ENCODE measurements around the gene KLK6. TPM values are rescaled to one million over a fixed set of nuclear protein-coding genes. Genes with fewer than 3 reads are reported as not detected.

KLK6 gene
- total and polyA plus RNA-seq, 4 donors, result not detected

GRCh38 chr19:51016798-51017683 lies 47.6 kb upstream of the KLK6 start:
- no peak for TF ChIP-seq YY1 (IDR thresholded peaks at IDR 0.05)
- TF ChIP-seq ATF3 (IDR thresholded peaks at IDR 0.05), result no peak
- TF ChIP-seq HNF4G (IDR thresholded peaks at IDR 0.05), result no peak
- no peak for TF ChIP-seq REST (IDR thresholded peaks at IDR 0.05)
- TF ChIP-seq RAD21 (IDR thresholded peaks at IDR 0.05), result peak in 1 of 2 donors; percentile 19
- TF ChIP-seq FOXA1 (IDR thresholded peaks at IDR 0.05), result no peak
- TF ChIP-seq MAX (IDR thresholded peaks at IDR 0.05), result no peak
- TF ChIP-seq TAF1 (conservative IDR thresholded peaks at IDR 0.05), result no peak
- peak; percentile 42 for TF ChIP-seq CTCF (IDR thresholded peaks at IDR 0.05; ENCODE audit: low read depth, low read length, missing input control)
- TF ChIP-seq FOXA2 (IDR thresholded peaks at IDR 0.05), result no peak
- no peak for TF ChIP-seq ZBTB33 (IDR thresholded peaks at IDR 0.05)
- no peak for TF ChIP-seq EGR1 (IDR thresholded peaks at IDR 0.05; ENCODE audit: low read depth in 2 of 2)
- TF ChIP-seq JUND (IDR thresholded peaks at IDR 0.05), result no peak
- no peak for TF ChIP-seq HNF4A (conservative IDR thresholded peaks at IDR 0.05)
- no peak for TF ChIP-seq SP1 (IDR thresholded peaks at IDR 0.05)
- TF ChIP-seq GABPA (IDR thresholded peaks at IDR 0.05 in 1 of 2, conservative IDR thresholded peaks at IDR 0.05 in 1 of 2), result no peak
- Histone ChIP-seq H3K9ac (ENCODE audit: low read depth in 1 of 2, low read length in 2 of 2) (no peak overlapping the region), H3K36me3 (ENCODE audit: control insufficient read depth in 4 of 4, insufficient read depth in 3 of 4, low read depth in 1 of 4, low read length in 3 of 4) (no peaks in the 10 kb centered on the region), H3K4me3 (ENCODE audit: low read depth in 1 of 3, low read length in 3 of 3) (no peak overlapping the region), H3K9me3 (ENCODE audit: control insufficient read depth in 4 of 4, low read length in 3 of 4) (no peaks in the 10 kb centered on the region), H3K27ac (ENCODE audit: low read depth in 1 of 2, low read length in 2 of 2) (no peak overlapping the region), H3K4me1 (ENCODE audit: control insufficient read depth in 4 of 4, insufficient read depth in 4 of 4, low read length in 3 of 4) (peaks cover 0 to 13% (median 5%) of the 10 kb centered on the region in 4 donors), H3K27me3 (ENCODE audit: control insufficient read depth in 4 of 4, insufficient read depth in 4 of 4, low read length in 3 of 4) (peaks cover 0 to 4% (median 3%) of the 10 kb centered on the region in 4 donors)
- DNase-seq (ENCODE audit: low spot score), result peak; percentile 64
- 3% methylated on average over 68 of the region's 68 CpGs for WGBS

All from liver (tissue), 9 donors.